OCI-M2 (cell line): ENCODE measurements around the gene CHD5.

Source experiments
- DNase-seq: peaks from one replicate; lab custom pipeline; 2025; ENCODE audit not compliant: unreplicated experiment; lab: John Stamatoyannopoulos, UW

Gene CHD5

GRCh38 chr1:6113745-6114144, 66.4 kb downstream of the CHD5 start:
- DNase-seq: no peak

GRCh38 chr1:6113116-6113515, 67.0 kb downstream of the CHD5 start:
- no peak for DNase-seq

- DNase-seq: no peak
Measured at GRCh38 chr1:6112690-6113005, 67.5 kb downstream of the CHD5 start.

- DNase-seq: no peak
Measured at GRCh38 chr1:6111991-6112689, 68.0 kb downstream of the CHD5 start.

- no peak for DNase-seq
Measured at GRCh38 chr1:6111571-6111970, 68.5 kb downstream of the CHD5 start.

- DNase-seq: no peak
Measured at GRCh38 chr1:6110326-6110725, 69.8 kb downstream of the CHD5 start.

GRCh38 chr1:6109688-6110087, 70.4 kb downstream of the CHD5 start:
- no peak for DNase-seq

GRCh38 chr1:6108937-6109614, 71.0 kb downstream of the CHD5 start:
- DNase-seq: no peak

- no peak for DNase-seq
Measured at GRCh38 chr1:6108476-6108875, 71.6 kb downstream of the CHD5 start.

GRCh38 chr1:6107409-6108356, 72.4 kb downstream of the CHD5 start:
- DNase-seq: no peak

- no peak for DNase-seq
Measured at GRCh38 chr1:6106977-6107376, 73.1 kb downstream of the CHD5 start.

- no peak for DNase-seq
Measured at GRCh38 chr1:6106321-6106731, 73.8 kb downstream of the CHD5 start.

- DNase-seq: no peak
Measured at GRCh38 chr1:6105763-6106162, 74.4 kb downstream of the CHD5 start.

GRCh38 chr1:6105218-6105679, 74.9 kb downstream of the CHD5 start:
- no peak for DNase-seq

- DNase-seq: no peak
Measured at GRCh38 chr1:6104631-6105030, 75.5 kb downstream of the CHD5 start.

GRCh38 chr1:6103854-6104530, 76.1 kb downstream of the CHD5 start:
- no peak for DNase-seq

GRCh38 chr1:6103111-6103853, 76.8 kb downstream of the CHD5 start:
- no peak for DNase-seq

GRCh38 chr1:6102532-6102845, 77.6 kb downstream of the CHD5 start:
- no peak for DNase-seq

GRCh38 chr1:6101826-6102531, 78.1 kb downstream of the CHD5 start:
- DNase-seq: no peak
